Measurements from ENCODE around the gene CACNA1F.

DNA sequence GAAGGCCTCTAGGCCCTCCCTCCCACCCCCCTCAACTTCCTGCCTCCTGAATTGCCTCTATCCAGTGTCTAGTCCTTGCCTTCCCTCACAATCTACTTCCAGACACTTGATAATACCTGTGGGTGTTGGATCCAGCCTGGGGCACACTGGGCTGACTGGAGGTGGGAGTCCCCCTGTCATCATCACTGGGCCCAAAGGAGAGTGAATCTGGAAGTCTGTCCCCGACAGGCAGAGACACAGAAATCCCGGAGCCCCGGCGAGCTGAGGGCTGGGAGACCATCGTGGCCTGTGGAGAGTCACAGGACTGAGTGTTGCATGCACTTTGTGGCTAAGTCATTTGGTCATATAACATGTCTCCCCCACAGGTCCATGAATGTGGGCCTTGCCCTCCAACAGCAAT, 24.7 kb downstream of the CACNA1F start:
- no peak for TF ChIP-seq POLR2A (IDR thresholded peaks at IDR 0.05)
- TF ChIP-seq, protein P1, sequence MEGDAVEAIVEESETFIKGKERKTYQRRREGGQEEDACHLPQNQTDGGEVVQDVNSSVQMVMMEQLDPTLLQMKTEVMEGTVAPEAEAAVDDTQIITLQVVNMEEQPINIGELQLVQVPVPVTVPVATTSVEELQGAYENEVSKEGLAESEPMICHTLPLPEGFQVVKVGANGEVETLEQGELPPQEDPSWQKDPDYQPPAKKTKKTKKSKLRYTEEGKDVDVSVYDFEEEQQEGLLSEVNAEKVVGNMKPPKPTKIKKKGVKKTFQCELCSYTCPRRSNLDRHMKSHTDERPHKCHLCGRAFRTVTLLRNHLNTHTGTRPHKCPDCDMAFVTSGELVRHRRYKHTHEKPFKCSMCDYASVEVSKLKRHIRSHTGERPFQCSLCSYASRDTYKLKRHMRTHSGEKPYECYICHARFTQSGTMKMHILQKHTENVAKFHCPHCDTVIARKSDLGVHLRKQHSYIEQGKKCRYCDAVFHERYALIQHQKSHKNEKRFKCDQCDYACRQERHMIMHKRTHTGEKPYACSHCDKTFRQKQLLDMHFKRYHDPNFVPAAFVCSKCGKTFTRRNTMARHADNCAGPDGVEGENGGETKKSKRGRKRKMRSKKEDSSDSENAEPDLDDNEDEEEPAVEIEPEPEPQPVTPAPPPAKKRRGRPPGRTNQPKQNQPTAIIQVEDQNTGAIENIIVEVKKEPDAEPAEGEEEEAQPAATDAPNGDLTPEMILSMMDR (IDR thresholded peaks at IDR 0.05) = no peak
